Liver (tissue), 9 donors: Measurements from ENCODE around the gene POU6F2. TPM values are rescaled to one million over a fixed set of nuclear protein-coding genes. Genes with fewer than 3 reads are reported as not detected.

Experiments used
- DNase-seq: peaks from one replicate; pipeline ENCODE4 v3.0.0-alpha.2; 2017; ENCODE audit warnings: low spot score
- H3K27ac ChIP-seq, 2 donors: one replicate each; pipeline ENCODE4 v1.7.0; 2013; ENCODE audit warnings: inconsistent platforms in 2 of 2, low read length in 2 of 2, control low read depth in 1 of 2, low read depth in 1 of 2, mild to moderate bottlenecking in 1 of 2
- H3K27me3 ChIP-seq, 4 donors: one replicate each; pipeline versions ENCODE4 v1.6.1 to v1.7.0; 2013; ENCODE audit warnings: low read length in 3 of 4, inconsistent platforms in 1 of 4, mild to moderate bottlenecking in 1 of 4, moderate library complexity in 1 of 4; ENCODE audit not compliant: control insufficient read depth in 4 of 4, insufficient read depth in 4 of 4
- H3K36me3 ChIP-seq, 4 donors: one replicate each; pipeline versions ENCODE4 v1.6.1 to v1.7.0; 2013; ENCODE audit warnings: low read length in 3 of 4, mild to moderate bottlenecking in 3 of 4, low read depth in 1 of 4, moderate library complexity in 1 of 4; ENCODE audit not compliant: control insufficient read depth in 4 of 4, insufficient read depth in 3 of 4
- H3K4me1 ChIP-seq, 4 donors: one replicate each; pipeline versions ENCODE4 v1.6.1 to v1.7.0; 2013; ENCODE audit warnings: low read length in 3 of 4, mild to moderate bottlenecking in 3 of 4, moderate library complexity in 1 of 4; ENCODE audit not compliant: control insufficient read depth in 4 of 4, insufficient read depth in 4 of 4
- H3K4me3 ChIP-seq, 3 donors: one replicate each; pipeline versions ENCODE4 v1.6.1 to v1.7.0; 2013; ENCODE audit warnings: low read length in 3 of 3, control low read depth in 1 of 3, low read depth in 1 of 3, mild to moderate bottlenecking in 1 of 3
- H3K9ac ChIP-seq, 2 donors: one replicate each; pipeline ENCODE4 v1.7.0; 2013; ENCODE audit warnings: low read length in 2 of 2, mild to moderate bottlenecking in 2 of 2, moderate library complexity in 2 of 2, control low read depth in 1 of 2, low read depth in 1 of 2
- H3K9me3 ChIP-seq, 4 donors: one replicate each; pipeline versions ENCODE4 v1.6.1 to v1.7.0; 2013; ENCODE audit warnings: low read length in 3 of 4; ENCODE audit not compliant: control insufficient read depth in 4 of 4
- EGR1 ChIP-seq, 2 donors: IDR thresholded peaks; 2 replicates each; pipeline ENCODE4 v1.6.1; 2016 to 2018; ENCODE audit warnings: antibody characterized with exemption in 2 of 2, low read depth in 2 of 2
- FOXA1 ChIP-seq: IDR thresholded peaks from 2 replicates; pipeline ENCODE4 v1.6.1; 2016; ENCODE audit warnings: antibody characterized with exemption
- FOXA2 ChIP-seq: IDR thresholded peaks from 2 replicates; pipeline ENCODE4 v1.6.1; 2016; ENCODE audit warnings: antibody characterized with exemption
- GABPA ChIP-seq, 2 donors: IDR thresholded peaks in 1 of 2; conservative IDR thresholded peaks in 1 of 2; 2 replicates each; pipeline ENCODE4 v1.6.1; 2016; ENCODE audit warnings: antibody characterized with exemption in 2 of 2, mild to moderate bottlenecking in 1 of 2, moderate library complexity in 1 of 2
- HNF4A ChIP-seq, 2 donors: conservative IDR thresholded peaks; 2 replicates each; pipeline ENCODE4 v1.6.1; 2016; ENCODE audit warnings: antibody characterized with exemption in 2 of 2, mild to moderate bottlenecking in 2 of 2
- HNF4G ChIP-seq: IDR thresholded peaks from 2 replicates; pipeline ENCODE4 v1.6.1; 2016; ENCODE audit warnings: antibody characterized with exemption
- JUND ChIP-seq, 2 donors: IDR thresholded peaks; 2 replicates each; pipeline ENCODE4 v1.6.1; 2016; ENCODE audit warnings: antibody characterized with exemption in 2 of 2
- NR2F2 ChIP-seq: IDR thresholded peaks from 2 replicates; pipeline ENCODE4 v1.6.1; 2016; ENCODE audit warnings: antibody characterized with exemption
- RAD21 ChIP-seq, 2 donors: IDR thresholded peaks; 2 replicates each; pipeline ENCODE4 v1.6.1; 2016; ENCODE audit warnings: antibody characterized with exemption in 2 of 2, mild to moderate bottlenecking in 2 of 2
- RXRA ChIP-seq, 2 donors: IDR thresholded peaks; 2 replicates each; pipeline ENCODE4 v1.6.1; 2017 to 2018; ENCODE audit warnings: antibody characterized with exemption in 2 of 2, mild to moderate bottlenecking in 1 of 2
- SP1 ChIP-seq: IDR thresholded peaks from 2 replicates; pipeline ENCODE4 v1.6.1; 2018; ENCODE audit warnings: antibody characterized with exemption, mild to moderate bottlenecking
- TAF1 ChIP-seq: conservative IDR thresholded peaks from 2 replicates; pipeline ENCODE4 v1.6.1; 2016; ENCODE audit warnings: antibody characterized with exemption, mild to moderate bottlenecking
- YY1 ChIP-seq: IDR thresholded peaks from 2 replicates; pipeline ENCODE4 v1.6.1; 2016; ENCODE audit warnings: antibody characterized with exemption, mild to moderate bottlenecking
- WGBS: extraction: QIAGEN DNeasy Blood & Tissue Kit; methylation state at CpG from one replicate; pipeline ENCODE4 v1.1.7; 2013; 5-methylcytosine and 5-hydroxymethylcytosine counted together
- polyA plus RNA-seq, 2 donors: library from polyadenylated mRNA; stranded (reverse) in 1 of 2; unstranded in 1 of 2; fragments of 200-250 nt in 1 of 2; fragments of >200 nt in 1 of 2; fragmentation: Nextera tagmentation in 1 of 2; extraction: Ambion mirVana in 1 of 2; gene quantifications; one replicate each; pipeline versions ENCODE4 v1.2.1 to v1.2.3, GENCODE V29; 2013 to 2015
- total RNA-seq, 2 donors: library from RNA; depleted of rRNA; stranded (reverse); fragments of >200 nt; gene quantifications; one replicate each; pipeline ENCODE4 v1.2.3, GENCODE V29; 2014
- TF ChIP-seq, protein P1 (sequence below): fragments of 150-350 bp; IDR thresholded peaks from 2 replicates; pipeline ENCODE4 v1.5.1; 2017; ENCODE audit warnings: improper control_type of control experiment, low read depth, low read length; ENCODE audit not compliant: missing input control
- TF ChIP-seq, protein P2 (sequence below): IDR thresholded peaks from 2 replicates; pipeline ENCODE4 v1.6.1; 2016; ENCODE audit warnings: antibody characterized with exemption
- TF ChIP-seq, protein P3 (sequence below): IDR thresholded peaks from 2 replicates; pipeline ENCODE4 v1.6.1; 2016; ENCODE audit warnings: antibody characterized with exemption, mild to moderate bottlenecking
- TF ChIP-seq, protein P4 (sequence below): IDR thresholded peaks from 2 replicates; pipeline ENCODE4 v1.6.1; 2016; ENCODE audit warnings: antibody characterized with exemption
- TF ChIP-seq, protein P5 (sequence below): IDR thresholded peaks from 2 replicates; pipeline ENCODE4 v1.6.1; 2016; ENCODE audit warnings: antibody characterized with exemption
- donor health status: healthy.
- donor health status: healthy.
- donor health status: healthy.
- donor health status: healthy.
- donor health status: healthy.

Gene POU6F2
- total and polyA plus RNA-seq, 4 donors, result under 0.01 to 0.24 (median 0.08) TPM; not detected in 1

DNA sequence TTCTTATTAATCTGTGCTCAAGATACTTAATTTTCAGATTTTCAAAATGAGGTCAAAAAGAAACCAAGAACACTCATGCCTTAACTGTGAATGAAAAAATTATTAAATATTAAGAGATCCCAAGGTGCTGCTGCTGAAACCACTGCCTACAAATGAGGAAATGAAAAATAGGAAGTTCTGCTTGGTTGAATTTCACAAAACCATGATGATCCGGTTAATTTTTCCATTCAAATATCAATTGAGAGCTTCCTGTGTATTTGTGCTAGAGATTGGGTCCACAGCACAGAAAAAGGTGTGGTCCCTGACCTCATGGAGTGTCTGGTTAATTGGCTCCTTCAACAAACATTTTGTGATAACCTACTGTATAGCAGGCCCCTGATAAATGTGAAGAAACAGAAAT lies 455.8 kb downstream of the POU6F2 start:
- DNase-seq, result no peak
- peaks cover 0 to 2% (median 0%) of the 10 kb centered on the region in 4 donors for H3K9me3 ChIP-seq
- TF ChIP-seq, protein P1, sequence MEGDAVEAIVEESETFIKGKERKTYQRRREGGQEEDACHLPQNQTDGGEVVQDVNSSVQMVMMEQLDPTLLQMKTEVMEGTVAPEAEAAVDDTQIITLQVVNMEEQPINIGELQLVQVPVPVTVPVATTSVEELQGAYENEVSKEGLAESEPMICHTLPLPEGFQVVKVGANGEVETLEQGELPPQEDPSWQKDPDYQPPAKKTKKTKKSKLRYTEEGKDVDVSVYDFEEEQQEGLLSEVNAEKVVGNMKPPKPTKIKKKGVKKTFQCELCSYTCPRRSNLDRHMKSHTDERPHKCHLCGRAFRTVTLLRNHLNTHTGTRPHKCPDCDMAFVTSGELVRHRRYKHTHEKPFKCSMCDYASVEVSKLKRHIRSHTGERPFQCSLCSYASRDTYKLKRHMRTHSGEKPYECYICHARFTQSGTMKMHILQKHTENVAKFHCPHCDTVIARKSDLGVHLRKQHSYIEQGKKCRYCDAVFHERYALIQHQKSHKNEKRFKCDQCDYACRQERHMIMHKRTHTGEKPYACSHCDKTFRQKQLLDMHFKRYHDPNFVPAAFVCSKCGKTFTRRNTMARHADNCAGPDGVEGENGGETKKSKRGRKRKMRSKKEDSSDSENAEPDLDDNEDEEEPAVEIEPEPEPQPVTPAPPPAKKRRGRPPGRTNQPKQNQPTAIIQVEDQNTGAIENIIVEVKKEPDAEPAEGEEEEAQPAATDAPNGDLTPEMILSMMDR, result no peak
- no peak for TF ChIP-seq JUND (IDR thresholded peaks at IDR 0.05)
- TF ChIP-seq, protein P2, sequence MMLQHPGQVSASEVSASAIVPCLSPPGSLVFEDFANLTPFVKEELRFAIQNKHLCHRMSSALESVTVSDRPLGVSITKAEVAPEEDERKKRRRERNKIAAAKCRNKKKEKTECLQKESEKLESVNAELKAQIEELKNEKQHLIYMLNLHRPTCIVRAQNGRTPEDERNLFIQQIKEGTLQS, result no peak
- no peak for TF ChIP-seq EGR1 (IDR thresholded peaks at IDR 0.05; ENCODE audit: low read depth in 2 of 2)
- TF ChIP-seq, protein P3, sequence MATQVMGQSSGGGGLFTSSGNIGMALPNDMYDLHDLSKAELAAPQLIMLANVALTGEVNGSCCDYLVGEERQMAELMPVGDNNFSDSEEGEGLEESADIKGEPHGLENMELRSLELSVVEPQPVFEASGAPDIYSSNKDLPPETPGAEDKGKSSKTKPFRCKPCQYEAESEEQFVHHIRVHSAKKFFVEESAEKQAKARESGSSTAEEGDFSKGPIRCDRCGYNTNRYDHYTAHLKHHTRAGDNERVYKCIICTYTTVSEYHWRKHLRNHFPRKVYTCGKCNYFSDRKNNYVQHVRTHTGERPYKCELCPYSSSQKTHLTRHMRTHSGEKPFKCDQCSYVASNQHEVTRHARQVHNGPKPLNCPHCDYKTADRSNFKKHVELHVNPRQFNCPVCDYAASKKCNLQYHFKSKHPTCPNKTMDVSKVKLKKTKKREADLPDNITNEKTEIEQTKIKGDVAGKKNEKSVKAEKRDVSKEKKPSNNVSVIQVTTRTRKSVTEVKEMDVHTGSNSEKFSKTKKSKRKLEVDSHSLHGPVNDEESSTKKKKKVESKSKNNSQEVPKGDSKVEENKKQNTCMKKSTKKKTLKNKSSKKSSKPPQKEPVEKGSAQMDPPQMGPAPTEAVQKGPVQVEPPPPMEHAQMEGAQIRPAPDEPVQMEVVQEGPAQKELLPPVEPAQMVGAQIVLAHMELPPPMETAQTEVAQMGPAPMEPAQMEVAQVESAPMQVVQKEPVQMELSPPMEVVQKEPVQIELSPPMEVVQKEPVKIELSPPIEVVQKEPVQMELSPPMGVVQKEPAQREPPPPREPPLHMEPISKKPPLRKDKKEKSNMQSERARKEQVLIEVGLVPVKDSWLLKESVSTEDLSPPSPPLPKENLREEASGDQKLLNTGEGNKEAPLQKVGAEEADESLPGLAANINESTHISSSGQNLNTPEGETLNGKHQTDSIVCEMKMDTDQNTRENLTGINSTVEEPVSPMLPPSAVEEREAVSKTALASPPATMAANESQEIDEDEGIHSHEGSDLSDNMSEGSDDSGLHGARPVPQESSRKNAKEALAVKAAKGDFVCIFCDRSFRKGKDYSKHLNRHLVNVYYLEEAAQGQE, result no peak
- H3K27ac ChIP-seq, result no peak overlapping the region
- WGBS, result 60% methylated on average over 1 of the region's 1 CpG
- H3K4me3 ChIP-seq, result no peak overlapping the region
- no peaks in the 10 kb centered on the region for H3K4me1 ChIP-seq
- no peak overlapping the region for H3K9ac ChIP-seq
- H3K27me3 ChIP-seq, result no peaks in the 10 kb centered on the region
- no peaks in the 10 kb centered on the region for H3K36me3 ChIP-seq

DNA sequence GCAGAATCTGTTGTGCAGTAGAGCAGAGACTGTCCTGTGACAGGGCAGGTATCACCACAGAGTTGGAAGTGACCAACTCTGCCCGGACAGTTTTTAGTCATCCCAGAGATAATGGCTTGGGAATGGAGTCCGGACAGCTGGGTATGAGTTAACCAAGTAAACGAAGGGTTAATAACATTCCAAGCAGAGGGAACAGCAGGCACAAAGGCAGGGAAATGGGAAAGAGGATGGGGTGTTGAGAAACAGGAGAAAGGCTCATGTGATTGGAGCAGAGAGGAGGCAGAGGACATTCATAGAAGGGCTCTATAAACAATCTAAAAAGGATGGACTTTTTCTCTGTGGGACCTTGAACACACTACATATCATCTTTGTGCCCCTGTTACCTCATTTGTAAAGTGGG lies 456.3 kb downstream of the POU6F2 start:
- WGBS, result 47% methylated on average over 3 of the region's 3 CpGs
- no peak for TF ChIP-seq RAD21 (IDR thresholded peaks at IDR 0.05)
- no peak for TF ChIP-seq YY1
- TF ChIP-seq, protein P4, sequence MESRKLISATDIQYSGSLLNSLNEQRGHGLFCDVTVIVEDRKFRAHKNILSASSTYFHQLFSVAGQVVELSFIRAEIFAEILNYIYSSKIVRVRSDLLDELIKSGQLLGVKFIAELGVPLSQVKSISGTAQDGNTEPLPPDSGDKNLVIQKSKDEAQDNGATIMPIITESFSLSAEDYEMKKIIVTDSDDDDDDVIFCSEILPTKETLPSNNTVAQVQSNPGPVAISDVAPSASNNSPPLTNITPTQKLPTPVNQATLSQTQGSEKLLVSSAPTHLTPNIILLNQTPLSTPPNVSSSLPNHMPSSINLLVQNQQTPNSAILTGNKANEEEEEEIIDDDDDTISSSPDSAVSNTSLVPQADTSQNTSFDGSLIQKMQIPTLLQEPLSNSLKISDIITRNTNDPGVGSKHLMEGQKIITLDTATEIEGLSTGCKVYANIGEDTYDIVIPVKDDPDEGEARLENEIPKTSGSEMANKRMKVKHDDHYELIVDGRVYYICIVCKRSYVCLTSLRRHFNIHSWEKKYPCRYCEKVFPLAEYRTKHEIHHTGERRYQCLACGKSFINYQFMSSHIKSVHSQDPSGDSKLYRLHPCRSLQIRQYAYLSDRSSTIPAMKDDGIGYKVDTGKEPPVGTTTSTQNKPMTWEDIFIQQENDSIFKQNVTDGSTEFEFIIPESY, result no peak
- TF ChIP-seq EGR1 (IDR thresholded peaks at IDR 0.05; ENCODE audit: low read depth in 2 of 2), result no peak
- TF ChIP-seq RXRA (IDR thresholded peaks at IDR 0.05), result no peak
- TF ChIP-seq, protein P2, result no peak
- TF ChIP-seq SP1, result no peak
- no peak for TF ChIP-seq NR2F2
- TF ChIP-seq, protein P1, result no peak
- no peak for TF ChIP-seq GABPA (IDR thresholded peaks at IDR 0.05 in 1 of 2, conservative IDR thresholded peaks at IDR 0.05 in 1 of 2)
- TF ChIP-seq TAF1, result no peak
- TF ChIP-seq, protein P3, result no peak
- TF ChIP-seq FOXA2, result no peak
- no peak for TF ChIP-seq JUND (IDR thresholded peaks at IDR 0.05)
- TF ChIP-seq FOXA1, result no peak
- TF ChIP-seq HNF4G, result no peak
- no peak for TF ChIP-seq HNF4A (conservative IDR thresholded peaks at IDR 0.05)
- TF ChIP-seq, protein P5, sequence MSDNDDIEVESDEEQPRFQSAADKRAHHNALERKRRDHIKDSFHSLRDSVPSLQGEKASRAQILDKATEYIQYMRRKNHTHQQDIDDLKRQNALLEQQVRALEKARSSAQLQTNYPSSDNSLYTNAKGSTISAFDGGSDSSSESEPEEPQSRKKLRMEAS, result no peak
- no peaks in the 10 kb centered on the region for H3K27me3 ChIP-seq
- no peak overlapping the region for H3K4me3 ChIP-seq
- H3K4me1 ChIP-seq, result no peaks in the 10 kb centered on the region
- no peak overlapping the region for H3K9ac ChIP-seq
- H3K36me3 ChIP-seq, result no peaks in the 10 kb centered on the region
- H3K9me3 ChIP-seq, result peaks cover 0 to 2% (median 0%) of the 10 kb centered on the region in 4 donors
- DNase-seq, result no peak
- H3K27ac ChIP-seq, result no peak overlapping the region
